ENCODE measurements around the gene FGF6.

Gene FGF6

GRCh38 chr12:4387607-4388006, 58.0 kb downstream of the FGF6 start:
- Histone ChIP-seq H3K27me3 (no peaks in the 10 kb centered on the region), H3K27ac (no peak overlapping the region), H4K20me1 (no peaks in the 10 kb centered on the region), H3K4me3 (no peak overlapping the region), H3K4me2 (no peak overlapping the region), H3K9me3 (no peaks in the 10 kb centered on the region), H3K4me1 (peaks cover 32% of the 10 kb centered on the region), H3K9ac (no peak overlapping the region), H3K36me3 (no peaks in the 10 kb centered on the region)
- TF ChIP-seq Cebpa-rat (IDR thresholded peaks at IDR 0.05): no peak

GRCh38 chr12:4386801-4387200, 58.8 kb downstream of the FGF6 start:
- no peaks in the 10 kb centered on the region for H3K36me3 ChIP-seq
- H3K4me1 ChIP-seq: peaks cover 24% of the 10 kb centered on the region
- TF ChIP-seq Cebpa-rat (IDR thresholded peaks at IDR 0.05): no peak
- no peak overlapping the region for H3K4me3 ChIP-seq
- no peak overlapping the region for H3K9ac ChIP-seq
- no peaks in the 10 kb centered on the region for H3K9me3 ChIP-seq
- no peaks in the 10 kb centered on the region for H3K27me3 ChIP-seq
- H3K4me2 ChIP-seq: no peak overlapping the region
- H4K20me1 ChIP-seq: no peaks in the 10 kb centered on the region
- H3K27ac ChIP-seq: no peak overlapping the region
